ENCODE measurements around the gene PCNT.

GRCh38 chr21:46362946-46363345, 39.0 kb downstream of the PCNT start:
- TF ChIP-seq CTCF (IDR thresholded peaks at IDR 0.05; ENCODE audit: poor library complexity, severe bottlenecking), result no peak
- no peak for TF ChIP-seq EZH2 (IDR thresholded peaks at IDR 0.05; ENCODE audit: borderline replicate concordance, insufficient read depth, low read length, poor library complexity, severe bottlenecking)
- TF ChIP-seq REST (IDR thresholded peaks at IDR 0.05; ENCODE audit: borderline replicate concordance), result no peak
